Measurements from ENCODE around the gene CIB4.

Gene CIB4

GRCh38 chr2:26581991-26582842 is 58.9 kb downstream of the CIB4 start:
- no peak for DNase-seq (ENCODE audit: low read depth)

DNA sequence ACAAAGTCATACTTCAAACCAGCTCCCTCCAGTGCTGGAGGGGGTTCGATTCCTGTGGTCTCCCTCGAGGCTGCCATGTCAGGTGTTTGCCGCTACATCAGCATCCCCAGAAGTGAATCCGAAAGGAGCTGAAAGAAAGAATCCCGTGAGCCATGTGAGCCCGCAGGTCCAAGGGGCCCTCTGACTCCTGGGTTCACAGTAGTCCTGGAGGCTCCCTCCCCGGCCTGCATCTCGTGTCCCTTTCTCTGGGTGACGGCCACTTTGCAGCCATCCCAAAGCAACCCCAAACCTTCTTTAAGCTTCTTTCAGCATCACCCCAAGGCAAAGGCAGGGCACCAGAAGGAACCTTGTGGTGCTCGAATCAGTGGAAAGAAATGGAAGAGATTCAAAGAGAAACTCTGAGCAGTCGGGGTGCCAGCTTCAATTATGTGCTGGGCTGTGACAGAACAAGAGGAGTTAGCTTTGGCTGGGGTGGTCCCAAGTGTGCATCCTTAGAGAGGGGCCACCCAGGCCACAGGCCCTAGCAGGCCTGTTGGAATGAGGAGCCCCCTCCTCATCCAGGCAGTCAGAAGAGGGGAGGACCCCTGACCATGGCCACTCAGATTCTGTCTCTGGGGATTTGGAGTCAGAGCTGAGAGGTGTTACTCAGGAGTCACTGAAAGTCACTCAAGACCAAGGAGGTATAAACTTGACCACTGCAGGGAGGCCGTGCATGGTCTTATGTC is 59.7 kb downstream of the CIB4 start:
- no peak for DNase-seq (ENCODE audit: low read depth)

- no peak for DNase-seq (ENCODE audit: low read depth)
These were observed 60.4 kb downstream of the CIB4 start for GRCh38 chr2:26580751-26581150.

DNA sequence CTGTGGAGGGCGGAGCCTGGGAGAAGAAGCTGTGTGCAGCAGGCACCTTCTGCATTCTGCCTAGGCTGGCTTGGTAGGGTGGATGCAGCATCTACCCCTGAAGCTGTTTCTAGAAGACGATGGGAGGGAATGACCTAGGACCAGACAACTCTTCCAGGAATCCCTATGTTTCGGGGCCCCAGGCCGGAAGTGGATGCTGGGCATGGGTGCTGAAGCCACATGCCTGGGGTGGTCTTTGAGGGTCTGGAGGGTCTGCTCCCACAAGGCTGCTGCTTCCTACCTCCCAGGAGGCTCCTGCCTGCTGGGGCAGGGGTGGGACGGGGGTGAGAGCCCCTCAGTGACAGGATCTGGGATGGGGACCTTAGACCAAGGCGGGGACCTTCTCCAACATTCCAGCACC is 61.0 kb downstream of the CIB4 start:
- no peak for DNase-seq (ENCODE audit: low read depth)

DNA sequence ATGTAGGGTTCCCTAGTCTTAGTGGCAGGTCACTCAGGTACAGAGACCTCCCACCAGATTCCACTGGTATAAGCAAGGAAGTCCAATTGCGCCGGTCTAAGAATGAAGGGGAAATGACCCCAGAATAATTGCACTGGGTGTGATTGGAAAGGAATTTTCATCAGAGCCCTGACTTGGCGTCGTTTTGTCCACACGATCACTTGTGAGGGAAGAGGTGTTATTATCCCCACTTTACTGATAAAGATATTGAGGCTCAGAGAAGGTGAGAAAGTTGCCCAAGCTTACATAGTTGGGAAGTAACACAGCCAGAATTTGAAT is 61.5 kb downstream of the CIB4 start:
- no peak for DNase-seq (ENCODE audit: low read depth)

- DNase-seq (ENCODE audit: low read depth): no peak
These were observed 62.0 kb downstream of the CIB4 start for GRCh38 chr2:26579025-26579722.

DNA sequence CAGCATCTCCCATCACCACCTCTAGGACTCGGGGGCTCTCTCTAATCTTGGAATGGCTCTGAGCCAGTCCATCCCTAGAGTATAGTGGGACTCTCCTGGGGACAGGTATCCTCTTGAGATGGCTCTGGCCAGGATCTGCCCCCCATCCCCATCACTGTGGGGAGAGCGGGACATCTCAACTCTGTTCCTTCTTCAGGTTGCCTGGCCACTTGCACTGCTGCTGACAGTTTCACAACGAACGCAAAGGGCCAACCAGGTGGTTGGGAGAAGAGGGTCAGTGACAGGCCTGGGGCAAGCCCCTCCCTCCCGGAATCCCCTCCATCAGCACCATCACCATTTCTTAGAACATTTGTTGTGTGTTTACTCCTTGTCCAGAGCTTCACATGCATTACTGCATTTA is 62.6 kb downstream of the CIB4 start:
- DNase-seq (ENCODE audit: low read depth): no peak

DNA sequence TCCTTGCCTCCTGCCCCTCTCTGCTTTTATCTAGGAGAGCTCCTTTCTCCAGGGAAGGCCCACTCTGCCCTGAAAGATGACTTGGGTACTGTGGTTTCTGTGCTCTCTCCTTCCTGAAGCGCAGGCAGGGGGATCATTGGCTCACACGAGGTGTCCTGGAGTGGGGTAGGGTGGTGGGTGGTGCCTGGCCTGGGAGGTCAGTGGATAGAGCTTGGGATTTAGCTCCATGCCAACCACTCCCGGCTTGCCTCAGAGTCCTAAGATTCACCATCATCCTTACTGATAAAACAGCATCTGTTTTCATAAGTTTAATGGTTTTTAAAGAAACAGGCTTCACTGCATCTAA is 63.1 kb downstream of the CIB4 start:
- DNase-seq (ENCODE audit: low read depth): no peak

DNA sequence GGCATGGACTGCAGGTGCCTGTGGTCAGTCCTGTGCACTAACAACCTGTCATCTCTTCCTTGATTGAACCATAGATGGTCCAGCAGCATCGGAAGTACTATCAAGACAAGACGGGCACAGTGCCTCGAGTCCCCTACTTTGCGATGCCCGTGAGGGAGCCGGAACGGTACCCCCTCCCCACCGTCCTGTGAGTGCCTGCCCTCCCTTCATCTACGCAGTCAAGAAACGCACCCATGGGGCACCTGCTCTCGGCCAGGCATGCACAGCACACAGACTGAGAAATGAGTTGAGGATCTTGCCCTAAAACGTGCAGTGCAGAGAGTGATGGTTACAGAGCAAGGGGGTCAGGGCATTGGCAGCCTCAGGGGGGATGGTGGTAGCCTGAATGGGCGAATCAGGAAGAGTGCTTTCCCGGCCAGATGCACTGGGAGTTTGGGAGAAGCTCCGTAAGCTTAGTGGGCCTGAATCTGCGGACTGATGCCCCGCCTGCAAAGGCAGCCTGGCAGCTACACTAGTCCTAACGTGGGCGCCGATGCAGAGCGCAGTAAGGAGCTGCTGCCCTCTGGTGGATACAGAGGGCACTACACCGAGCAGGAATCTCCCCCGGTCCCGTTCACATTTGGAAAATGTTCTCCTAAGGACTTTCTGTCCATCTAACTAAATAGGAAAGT is 63.6 kb downstream of the CIB4 start:
- DNase-seq (ENCODE audit: low read depth): peak; percentile 22

GRCh38 chr2:26576565-26577441 is 64.4 kb downstream of the CIB4 start:
- DNase-seq (ENCODE audit: low read depth): no peak

- no peak for DNase-seq (ENCODE audit: low read depth)
These were observed 65.2 kb downstream of the CIB4 start for GRCh38 chr2:26575836-26576564.

DNA sequence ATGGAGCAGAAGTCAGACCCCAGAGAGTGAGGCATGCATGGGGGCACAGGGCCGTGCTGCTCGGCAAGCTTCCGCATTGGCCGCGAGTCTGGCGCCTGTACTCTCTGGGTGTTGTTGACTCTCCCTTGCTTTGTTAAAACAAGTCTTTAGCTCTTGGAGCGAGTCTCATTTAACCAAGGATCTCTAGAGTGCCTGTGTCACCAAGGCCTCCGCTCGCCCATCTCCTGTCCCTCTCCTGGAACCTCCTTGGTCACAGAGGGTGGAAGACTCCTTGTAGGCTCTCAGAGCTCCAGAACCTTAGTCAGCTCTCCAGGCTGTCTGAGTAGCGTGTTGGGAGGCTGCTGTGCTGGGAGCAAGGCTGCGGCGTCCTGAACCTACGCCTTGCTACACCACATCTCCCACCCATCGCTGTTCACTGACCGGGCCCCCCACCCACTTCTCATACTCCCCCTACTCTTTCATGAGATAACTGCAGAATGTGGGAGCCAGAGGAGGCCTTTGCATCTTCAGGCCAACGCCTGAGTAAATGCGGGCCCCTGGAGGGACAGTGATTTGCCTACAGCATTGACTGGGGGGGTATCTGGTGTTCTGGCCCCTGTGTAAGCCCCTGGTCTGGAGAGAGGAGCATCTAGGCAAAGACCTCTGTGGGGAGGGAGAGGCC is 66.1 kb downstream of the CIB4 start:
- no peak for DNase-seq (ENCODE audit: low read depth)

DNA sequence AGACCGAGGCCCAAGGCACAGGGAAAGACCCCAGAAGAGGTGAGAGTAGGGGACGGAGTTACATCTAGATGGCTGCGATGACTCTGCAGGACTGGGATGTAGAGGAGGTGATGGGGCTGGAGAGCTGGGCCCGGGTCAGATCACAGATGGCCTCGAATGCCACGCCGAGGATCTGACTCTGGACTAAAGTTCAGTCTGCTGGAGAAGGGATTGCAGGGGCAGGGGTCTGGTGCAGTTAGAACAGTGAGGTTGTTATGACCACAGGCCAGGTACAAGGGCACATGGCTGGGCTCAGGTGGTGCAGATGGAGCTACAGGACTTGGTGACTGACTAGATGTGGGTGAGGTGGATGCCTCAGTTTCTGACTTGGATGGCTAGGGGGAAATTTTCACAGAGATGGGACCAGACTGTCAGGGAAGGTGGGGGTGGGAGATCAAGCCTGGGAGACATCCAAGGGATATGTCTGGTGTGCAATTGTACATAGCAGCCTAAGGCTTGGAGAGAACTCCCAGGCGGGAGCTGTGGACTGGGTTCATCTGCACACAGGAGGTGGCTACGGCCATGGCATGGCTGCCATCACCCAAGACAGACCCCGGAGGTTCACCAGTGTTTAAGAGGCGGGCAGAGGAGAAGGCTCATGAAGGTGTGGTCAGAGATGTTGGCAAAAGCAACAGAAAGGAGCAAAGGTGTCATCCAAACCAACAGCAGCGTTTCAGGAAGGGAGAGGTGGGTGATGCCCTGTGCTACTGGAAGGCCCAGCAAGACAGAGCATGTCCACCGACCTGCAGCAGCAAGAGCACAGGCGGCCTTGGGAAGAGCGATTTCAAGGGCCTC is 66.9 kb downstream of the CIB4 start:
- no peak for DNase-seq (ENCODE audit: low read depth)

DNA sequence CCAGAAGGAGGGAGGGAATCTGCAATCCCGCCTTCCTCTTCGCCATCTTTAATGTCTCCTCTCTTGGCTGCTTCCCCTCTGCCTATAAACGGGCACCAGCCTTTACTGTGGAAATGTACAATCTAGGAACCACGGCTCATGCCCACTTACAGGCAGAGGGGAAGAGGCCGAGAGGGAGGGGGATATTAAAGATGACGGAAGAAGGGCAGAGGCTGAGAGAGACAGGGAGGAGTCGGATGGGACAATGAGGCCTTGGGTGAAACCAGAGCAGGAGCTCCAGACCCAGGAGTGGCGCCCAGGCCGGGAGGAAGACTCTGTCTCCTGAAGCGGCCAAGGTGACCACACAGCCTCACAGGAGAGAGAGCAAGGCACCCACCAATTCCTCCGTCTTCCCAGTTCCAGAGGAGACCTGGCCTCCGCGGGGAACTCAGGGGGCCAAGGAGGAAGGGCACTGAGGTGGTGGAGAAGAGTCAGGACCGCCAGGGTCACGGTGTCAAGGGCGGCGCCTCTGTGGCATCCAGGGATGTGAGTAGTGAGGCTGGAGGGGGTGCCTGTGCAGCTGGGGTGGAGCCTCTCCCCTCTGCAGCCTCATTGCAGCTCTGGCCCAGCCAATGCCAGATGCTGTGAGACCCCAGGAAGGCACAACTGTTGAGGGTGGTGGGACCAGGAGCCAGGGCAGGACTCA is 67.8 kb downstream of the CIB4 start:
- DNase-seq (ENCODE audit: low read depth): no peak

- no peak for DNase-seq (ENCODE audit: low read depth)
These were observed 68.6 kb downstream of the CIB4 start for GRCh38 chr2:26572591-26572990.

DNA sequence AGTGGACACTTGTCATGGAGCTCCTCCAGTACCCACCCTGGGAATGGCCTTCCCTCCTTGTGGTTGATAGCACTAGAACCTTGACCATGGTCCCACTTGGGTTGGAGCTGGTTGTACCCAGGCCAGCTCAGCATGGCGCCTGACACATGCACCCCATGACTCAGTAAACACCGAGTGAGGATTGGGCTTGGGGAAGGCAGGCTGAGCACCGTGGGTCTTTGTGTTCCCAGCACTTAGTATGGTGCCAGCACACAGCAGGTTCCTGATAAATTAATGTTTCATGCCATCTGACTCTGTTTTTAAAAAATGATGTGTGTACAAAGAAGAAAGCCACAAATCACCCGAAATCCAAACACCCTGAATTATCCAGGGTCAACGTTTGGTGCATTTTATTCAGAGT is 69.8 kb downstream of the CIB4 start:
- DNase-seq (ENCODE audit: low read depth): no peak

DNA sequence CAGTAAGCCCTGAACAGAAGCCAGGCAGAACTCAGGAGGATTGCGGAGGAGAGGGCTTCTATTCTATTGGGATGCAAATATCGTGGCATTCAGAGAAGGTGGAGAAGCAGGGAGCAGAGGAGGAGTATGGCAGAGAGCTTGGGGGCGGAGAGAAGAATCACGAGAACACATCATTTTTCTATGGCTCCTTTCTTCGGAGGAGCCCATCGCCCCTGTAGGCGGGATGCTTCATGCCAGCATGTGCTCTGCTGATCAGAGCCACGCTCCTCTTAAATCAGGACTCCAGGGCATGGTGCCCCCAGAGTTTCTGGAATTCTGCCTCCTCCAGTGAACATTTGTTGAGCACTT is 71.1 kb downstream of the CIB4 start:
- DNase-seq (ENCODE audit: low read depth): no peak

DNA sequence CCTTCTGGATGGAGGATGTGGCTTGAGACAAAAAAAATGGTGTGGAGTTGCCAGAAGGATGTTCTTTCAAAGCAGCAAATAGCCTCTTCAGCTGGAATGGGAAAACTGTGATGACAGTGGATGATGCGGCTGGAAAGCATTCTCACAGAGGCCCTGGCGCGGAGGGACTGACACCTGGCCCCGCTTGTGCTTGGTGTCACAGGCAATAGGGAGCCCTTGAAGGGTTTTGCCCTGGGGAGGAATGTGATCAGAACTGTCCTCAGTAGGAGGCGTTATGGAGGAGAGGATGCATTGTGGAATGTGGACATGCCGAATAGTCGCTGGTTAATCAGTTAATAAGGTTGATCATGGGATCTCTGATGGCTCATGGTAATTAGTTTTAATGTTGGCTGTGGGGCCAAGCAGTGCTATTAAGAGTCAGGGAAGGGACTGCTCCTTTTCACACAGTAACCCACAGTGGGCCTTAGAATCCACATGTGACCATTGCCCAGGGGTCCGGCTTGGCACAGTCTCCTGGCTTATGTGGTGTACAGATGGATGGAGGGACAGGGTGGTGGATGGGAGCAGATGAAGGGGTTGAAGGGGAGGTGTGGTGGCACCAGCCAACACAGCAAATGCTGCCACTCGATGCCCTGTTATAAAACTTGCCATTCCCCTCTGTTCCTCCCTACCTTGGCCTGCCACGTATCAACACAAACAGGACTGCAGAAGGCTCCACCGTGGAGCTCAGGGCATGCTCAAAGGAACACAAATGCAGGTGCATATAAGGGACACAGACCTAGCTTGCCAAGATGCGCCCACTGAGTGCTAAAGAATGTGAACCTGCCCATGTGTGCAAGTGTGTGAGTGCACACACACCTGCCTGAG is 71.7 kb downstream of the CIB4 start:
- no peak for DNase-seq (ENCODE audit: low read depth)

All from amniotic epithelial cell (primary cell).